GM19023 (cell line): ENCODE data around the gene SEC16A.

Experiments used
- ATAC-seq: cut with Tn5 transposase; IDR thresholded peaks from one replicate; pipeline ENCODE4 v1.9.1; 2021; ENCODE audit warnings: mild to moderate bottlenecking, moderate library complexity; ENCODE audit not compliant: unreplicated experiment

Gene SEC16A

GRCh38 chr9:136519263-136520052 is 36.6 kb upstream of the SEC16A start:
- no peak for ATAC-seq

- ATAC-seq: no peak
These were observed 35.8 kb upstream of the SEC16A start for GRCh38 chr9:136518623-136519022.

DNA sequence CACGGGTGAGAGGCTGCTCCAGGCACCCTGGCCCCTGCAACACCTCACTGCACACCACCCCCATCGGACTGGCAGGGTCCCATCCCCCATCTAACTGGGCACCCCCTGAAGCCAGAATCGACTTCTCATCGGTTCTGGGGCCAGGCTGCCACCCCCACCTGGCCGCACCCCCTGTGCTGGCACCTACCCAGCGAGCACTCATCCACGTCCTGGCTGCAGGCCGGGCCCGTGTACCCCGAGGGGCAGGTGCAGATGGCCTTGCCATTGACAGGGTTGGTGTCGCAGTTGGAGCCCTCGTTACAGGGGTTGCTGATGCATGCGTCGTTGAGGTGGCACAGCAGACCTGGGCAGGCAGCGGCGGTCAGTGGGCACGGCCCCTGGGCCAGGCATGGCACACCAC is 35.1 kb upstream of the SEC16A start:
- ATAC-seq: no peak

DNA sequence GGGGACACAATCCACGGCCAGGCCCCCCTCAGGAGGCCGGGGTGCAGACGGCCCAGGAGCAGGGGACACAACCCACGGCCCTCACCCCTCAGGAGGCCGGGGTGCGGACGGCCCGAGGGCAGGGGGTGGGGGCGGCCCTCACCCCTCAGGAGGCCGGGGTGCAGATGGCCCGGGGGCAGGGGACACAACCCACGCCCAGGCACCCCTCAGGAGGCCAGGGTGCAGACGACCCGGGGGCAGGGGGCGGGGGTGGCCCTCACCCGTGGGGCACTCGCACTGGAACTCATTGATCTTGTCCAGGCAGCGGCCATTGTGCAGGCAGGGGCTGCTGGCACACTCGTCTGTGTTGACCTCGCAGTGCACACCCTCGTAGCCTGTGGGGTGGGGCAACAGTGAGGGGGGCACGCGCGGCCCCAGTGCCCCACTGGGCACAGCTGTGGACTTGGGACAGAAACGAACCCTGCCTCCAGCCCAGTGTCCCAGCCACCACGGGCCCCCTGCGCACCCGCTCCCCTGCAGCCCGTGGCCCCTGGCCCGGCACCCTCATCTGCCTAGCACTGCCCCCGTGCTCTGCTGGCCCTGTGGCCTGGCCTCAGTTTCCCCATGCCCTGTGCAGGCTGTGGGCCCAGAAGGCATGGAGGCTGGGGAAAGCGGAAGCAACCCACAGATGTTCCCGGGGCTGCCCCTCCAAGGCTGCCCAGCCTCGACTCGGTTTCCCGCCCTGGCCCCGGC is 34.3 kb upstream of the SEC16A start:
- no peak for ATAC-seq

- no peak for ATAC-seq
These were observed 33.4 kb upstream of the SEC16A start for GRCh38 chr9:136516191-136516654.

DNA sequence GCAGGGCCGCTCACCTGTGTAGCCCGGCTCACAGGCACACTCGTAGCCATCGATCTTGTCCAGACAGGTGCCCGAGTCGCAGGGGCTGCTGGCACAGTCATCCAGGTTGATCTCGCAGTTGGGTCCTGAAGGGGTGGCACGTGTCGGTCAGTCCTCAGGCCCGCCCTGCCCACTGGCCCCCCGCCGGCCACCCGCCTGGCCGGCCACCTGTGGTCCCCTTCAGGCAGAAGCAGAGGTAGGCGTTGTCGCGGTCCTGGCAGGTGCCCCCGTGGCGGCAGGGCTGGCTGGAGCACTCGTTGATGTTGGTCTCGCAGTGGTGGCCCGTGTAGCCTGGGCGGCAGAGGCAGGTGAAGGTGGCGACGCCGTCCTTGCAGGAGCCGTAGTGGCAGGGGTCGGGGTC is 32.4 kb upstream of the SEC16A start:
- ATAC-seq: no peak

DNA sequence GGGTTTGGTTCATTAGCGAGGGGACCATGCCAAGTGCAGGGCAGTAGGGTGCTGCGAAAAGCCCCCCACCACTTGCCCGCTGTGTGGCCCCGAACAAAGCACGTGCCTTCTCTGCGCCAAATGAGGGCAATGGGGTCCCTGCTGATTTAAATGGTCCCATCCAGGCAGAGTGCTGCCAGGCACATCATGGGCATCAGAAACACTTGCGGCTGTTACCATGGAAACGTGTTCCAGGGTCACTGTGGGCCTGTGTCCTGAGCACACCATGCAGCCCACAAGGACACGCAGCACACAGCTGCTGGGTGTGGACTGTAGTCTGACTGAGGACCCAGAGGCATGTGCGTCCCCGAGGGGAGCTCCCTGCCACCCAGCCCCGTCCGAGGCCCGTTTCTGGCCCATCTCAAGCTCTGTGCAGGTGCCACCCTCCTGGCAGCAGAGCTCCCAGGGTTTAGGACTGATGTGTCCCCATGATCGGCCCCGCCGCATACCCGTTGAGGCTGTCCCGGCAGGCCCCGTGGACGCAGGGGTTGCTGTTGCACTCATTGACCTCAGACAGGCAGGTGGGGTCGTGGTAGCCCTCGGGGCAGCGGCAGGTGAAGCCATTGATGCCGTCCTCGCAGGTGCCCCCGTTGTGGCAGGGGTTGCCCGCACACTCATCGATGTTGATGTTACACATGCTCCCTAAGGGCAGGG is 31.3 kb upstream of the SEC16A start:
- ATAC-seq: no peak

DNA sequence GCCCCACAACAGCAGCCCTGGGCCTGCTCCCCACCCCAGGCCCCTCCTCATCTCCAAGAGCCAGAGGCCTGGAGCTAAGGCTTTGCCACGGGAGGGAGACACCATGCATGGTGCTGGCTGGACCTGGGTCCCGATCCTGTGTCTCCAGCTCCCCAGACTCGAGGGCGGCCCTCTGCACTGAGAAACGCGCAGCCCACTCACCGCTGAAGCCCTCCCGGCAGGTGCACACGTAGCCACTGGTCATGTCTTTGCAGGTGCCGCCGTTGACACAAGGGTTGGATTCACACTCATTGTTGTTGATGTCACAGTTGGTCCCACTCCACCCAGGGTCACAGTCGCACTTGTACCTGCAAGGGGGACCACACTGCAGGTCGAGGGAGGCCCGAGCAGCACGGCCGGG is 30.4 kb upstream of the SEC16A start:
- ATAC-seq: no peak

GRCh38 chr9:136512651-136513071 is 29.8 kb upstream of the SEC16A start:
- ATAC-seq: no peak

GRCh38 chr9:136511670-136512592 is 29.1 kb upstream of the SEC16A start:
- no peak for ATAC-seq

DNA sequence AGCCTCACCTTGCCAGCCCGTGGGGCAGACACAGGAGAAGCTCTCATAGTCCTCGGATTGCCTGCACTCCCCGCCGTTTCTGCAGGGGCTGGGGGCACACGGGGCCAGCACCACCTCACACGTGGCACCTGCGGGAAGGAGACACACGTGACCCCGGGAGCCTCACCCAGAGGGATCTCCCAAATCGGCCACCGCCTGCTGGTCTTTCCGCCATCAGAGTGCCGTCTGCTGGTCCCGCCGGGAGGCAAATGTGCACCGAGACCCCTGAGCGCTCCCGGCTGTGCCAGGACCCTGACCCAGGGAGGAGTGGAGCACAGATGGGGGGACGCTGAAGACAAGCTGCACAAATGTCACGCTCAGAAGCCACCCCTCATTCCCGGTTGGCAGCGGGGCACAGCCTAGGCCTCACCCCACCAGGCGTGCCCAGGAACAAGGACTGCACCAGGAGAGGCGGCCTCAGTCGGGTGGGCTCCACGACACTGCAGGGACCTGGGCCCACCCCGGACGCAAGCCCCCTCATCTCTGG is 28.4 kb upstream of the SEC16A start:
- ATAC-seq: no peak

- ATAC-seq: no peak
These were observed 27.7 kb upstream of the SEC16A start for GRCh38 chr9:136510561-136510960.

DNA sequence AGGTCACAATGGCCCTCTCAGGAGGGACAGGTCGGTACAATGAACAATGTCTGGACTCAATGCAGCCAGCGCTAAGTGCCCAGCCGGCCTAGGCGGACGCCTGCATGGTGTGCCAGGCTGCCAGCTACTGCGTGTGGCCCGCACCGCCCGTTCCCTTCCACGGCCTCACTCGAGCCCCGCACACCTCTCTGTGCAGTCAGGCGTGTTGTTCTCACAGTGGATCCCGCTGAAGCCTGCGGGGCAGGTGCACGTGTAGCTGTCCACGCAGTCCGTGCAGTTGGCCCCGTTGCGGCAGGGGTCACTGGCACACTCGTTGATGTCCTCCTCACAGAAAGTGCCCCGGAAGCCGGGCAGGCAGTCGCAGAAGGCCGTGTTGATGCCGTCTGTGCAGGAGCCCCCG is 26.7 kb upstream of the SEC16A start:
- no peak for ATAC-seq

GRCh38 chr9:136508729-136509500 is 26.1 kb upstream of the SEC16A start:
- ATAC-seq: no peak

DNA sequence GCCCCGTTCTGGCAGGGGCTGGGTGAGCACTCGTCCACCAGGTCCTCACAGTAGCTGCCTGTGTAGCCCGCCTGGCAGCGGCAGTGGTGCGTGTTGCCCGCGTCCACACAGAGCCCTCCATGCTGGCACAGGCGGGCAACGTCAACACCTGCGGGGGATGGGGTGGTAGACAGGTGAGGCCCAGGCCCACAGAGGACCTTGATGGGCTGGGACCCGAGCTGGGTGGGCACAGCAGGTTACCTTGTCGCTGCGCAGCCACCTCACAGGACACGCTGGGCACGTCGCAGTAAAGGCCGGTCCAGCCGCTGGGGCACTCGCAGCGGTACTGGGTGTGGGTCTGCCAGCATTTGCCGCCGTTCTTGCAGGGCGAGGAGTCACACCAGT is 25.1 kb upstream of the SEC16A start:
- no peak for ATAC-seq

GRCh38 chr9:136507221-136507991 is 24.6 kb upstream of the SEC16A start:
- no peak for ATAC-seq

DNA sequence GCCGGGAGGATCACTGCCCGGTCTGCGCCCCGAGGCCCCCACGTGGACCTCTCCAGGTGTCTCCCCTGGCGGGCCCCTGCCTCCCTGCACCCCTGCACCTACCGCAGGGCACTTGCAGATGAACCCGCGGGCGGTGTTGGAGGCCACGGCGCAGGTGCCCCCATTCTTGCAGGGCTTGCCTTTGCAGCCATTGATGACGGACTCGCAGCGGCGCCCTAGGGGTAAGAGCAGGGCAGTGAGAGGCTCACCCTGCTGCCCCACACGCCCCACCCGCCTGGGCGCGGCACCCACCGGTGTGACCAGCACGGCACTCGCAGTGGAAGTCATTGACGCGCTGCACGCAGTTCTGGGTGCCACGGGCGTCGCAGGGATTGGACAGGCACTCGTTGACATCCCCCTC is 23.6 kb upstream of the SEC16A start:
- ATAC-seq: no peak

- no peak for ATAC-seq
These were observed 22.9 kb upstream of the SEC16A start for GRCh38 chr9:136505406-136506403.
